SKM-1 treated with dmso at 0.1 percent for 144 hours (cell line): ENCODE results near the gene MAPK14.

Source experiments
- DNase-seq: peaks from one replicate; lab custom pipeline; 2025; ENCODE audit not compliant: unreplicated experiment; lab: John Stamatoyannopoulos, UW

MAPK14 gene

GRCh38 chr6:36099869-36100483, 72.4 kb downstream of the MAPK14 start:
- DNase-seq, result no peak

GRCh38 chr6:36101691-36102090, 74.1 kb downstream of the MAPK14 start:
- DNase-seq, result no peak

GRCh38 chr6:36102853-36103252, 75.2 kb downstream of the MAPK14 start:
- no peak for DNase-seq

DNA sequence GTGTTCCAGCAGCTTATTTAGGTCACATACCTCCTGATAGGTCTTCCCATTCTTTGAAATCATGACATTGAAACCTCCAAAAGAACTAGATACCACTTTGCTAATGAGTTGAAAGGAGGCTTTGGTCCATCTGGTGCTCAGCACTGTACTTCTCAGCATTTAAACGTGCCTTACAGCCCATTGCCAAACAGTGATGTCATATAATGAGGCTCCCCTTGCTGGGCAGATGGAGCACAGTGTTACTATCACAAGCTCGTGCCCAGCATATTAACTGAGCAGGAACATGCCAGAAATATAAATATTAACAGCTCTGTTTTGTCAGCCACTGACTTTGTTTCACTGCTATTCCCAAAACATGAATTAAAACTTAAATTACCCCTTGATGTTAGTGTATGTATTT, 77.2 kb downstream of the MAPK14 start:
- no peak for DNase-seq

DNA sequence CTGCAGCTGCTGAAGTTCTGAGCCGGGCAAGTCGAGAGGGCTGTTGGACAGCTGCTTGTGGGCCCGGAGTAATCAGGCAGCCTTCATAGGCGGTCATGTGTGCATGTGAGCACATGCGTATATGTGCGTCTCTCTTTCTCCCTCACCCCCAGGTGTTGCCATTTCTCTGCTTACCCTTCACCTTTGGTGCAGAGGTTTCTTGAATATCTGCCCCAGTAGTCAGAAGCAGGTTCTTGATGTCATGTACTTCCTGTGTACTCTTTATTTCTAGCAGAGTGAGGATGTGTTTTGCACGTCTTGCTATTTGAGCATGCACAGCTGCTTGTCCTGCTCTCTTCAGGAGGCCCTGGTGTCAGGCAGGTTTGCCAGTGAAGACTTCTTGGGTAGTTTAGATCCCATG, 81.5 kb downstream of the MAPK14 start:
- no peak for DNase-seq

GRCh38 chr6:36110050-36110449, 82.4 kb downstream of the MAPK14 start:
- no peak for DNase-seq

- DNase-seq, result no peak
Measured at GRCh38 chr6:36110863-36111262, 83.3 kb downstream of the MAPK14 start.

DNA sequence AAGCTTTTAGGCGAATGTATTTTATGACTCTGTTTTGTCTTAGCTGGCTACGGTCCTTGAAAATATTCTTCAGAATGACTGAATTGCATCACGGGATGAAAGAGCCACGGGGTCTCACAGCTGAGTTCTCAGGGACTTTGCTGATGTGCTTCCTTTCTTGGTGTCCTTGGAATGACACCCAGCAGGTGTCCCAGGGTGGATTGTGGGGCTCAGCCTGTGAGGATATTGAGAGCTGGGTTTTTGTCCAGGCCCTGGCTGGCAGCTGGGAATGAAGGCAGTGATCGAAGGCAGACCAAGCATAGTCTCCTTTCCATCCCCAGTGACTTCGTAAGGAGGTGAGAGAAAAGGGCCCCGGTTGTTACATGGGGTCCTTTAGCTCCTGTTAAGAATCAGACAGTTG, 83.9 kb downstream of the MAPK14 start:
- DNase-seq, result no peak

GRCh38 chr6:36113049-36113448, 85.4 kb downstream of the MAPK14 start:
- no peak for DNase-seq

DNA sequence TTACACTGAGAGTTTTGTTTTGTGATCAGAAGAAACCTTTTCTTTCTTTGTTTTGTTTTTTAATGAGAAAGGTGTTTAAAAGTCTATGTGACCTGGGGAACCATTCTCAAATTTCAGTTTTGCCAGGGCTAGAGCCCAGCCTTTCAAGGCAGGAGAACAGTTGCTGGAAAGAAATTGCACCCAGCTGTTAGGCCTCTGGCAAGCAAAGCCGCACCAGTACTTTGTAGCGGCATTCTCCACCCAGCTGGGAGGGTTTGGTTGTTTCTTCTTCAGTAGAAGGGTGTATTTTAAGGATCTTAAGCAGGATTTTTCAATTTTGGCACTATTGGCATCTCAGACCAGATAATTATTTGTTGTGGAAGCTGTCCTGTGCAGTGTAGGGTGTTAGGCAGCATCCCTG, 86.1 kb downstream of the MAPK14 start:
- DNase-seq, result no peak

GRCh38 chr6:36114798-36115408, 87.3 kb downstream of the MAPK14 start:
- DNase-seq, result peak; percentile 84

DNA sequence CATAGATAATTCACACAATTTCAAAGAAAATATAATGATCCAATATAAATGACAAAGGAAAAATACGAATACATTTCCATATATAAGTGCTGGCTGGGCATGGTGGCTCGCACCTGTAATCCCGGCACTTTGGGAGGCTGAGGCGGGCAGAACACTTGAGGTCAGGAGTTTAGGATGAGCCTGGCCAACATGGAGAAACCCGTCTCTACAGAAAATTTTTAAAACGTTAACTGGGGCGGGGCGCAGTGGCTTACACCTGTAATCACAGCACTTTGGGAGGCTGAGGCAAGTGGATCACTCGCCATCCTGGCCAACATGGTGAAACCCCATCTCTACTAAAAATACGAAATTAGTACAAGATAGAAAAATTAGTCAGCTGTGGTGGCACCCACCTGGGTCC, 87.8 kb downstream of the MAPK14 start:
- no peak for DNase-seq

GRCh38 chr6:36116066-36116864, 88.7 kb downstream of the MAPK14 start:
- DNase-seq, result no peak

GRCh38 chr6:36116943-36117342, 89.3 kb downstream of the MAPK14 start:
- no peak for DNase-seq

DNA sequence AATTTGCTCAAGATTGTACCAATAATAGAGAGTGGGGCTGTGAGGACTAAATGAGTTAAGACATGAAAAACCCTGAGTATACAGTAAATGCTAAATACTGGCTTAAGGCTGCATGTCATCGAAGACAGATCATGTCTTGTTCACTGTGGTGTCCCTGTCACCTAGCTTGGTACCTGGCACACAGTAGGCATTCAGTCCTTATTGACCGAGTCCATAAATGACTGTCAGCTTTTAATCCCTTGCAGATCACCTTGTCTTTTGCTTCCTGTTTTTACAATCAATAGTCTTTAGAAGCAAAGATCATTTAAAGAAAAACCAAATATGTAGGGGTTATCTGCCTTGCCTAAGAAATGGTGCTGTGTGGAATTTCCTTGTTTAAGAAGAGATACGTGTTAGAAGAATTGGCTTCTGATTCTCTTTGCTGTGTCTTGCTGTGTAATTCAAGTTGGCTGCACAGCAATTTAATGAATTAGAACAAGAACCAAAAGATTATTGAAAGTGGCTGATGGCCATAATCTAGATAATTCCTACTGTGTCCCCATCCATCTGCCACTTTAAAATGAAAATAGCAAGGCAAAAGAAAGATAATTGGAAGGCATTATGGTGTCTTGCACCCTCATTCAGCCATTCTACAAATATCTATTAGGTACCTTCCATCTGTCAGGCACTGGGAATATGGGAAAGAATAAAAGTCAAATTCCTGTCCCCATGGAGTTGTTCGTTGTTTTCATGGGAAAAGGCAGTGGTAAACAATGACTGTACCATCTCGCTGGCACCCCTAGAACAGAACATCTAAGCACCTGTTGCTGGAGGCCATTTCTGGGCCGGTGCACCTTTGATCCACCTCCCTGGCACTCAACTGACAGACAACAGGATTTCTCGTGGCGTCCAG, 90.3 kb downstream of the MAPK14 start:
- no peak for DNase-seq

DNA sequence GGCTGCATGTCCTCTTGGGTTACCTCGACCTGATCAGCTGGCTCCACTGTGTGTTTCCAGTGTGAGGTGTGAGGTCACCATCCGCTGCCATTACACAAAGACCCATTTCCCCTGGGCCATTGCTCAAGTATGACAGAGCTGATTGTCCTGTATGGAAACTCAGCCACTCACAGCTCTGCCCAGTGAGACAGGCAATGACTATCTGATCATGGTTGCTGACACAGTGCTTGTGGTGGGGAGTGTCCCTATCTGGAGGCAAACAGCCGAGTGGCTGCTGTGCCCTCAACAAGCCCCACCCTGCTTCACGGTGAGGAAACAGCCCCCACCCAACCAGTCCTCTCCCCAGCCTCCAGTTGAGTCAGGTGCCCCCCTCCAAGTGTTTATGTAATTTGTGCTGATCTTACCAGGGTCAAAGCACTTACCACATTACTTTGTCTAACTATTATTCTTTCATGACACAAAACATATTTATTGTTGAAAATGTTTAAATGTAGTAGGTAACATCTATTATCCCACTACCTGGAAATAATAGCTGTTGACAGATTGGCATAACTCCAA, 91.0 kb downstream of the MAPK14 start:
- peak; percentile 35 for DNase-seq

DNA sequence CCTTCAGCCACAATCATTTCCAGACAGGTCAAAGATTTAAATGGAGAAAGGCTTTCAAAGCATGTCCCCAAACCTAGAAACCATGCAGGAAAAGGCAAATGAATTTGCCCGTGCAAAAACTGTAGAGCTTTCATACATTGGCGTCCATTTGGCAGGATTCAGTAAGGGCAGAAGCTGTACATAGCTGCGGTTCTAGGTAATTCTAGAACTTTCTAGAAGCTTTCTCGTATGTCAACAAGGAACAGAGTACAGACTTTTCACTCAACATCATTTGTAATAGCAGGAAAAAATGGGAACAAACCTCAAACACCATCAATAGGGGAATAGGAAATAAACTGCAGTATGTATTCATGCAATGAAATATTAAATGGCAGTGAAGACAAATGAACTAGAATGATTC, 91.6 kb downstream of the MAPK14 start:
- no peak for DNase-seq

- no peak for DNase-seq
Measured at GRCh38 chr6:36120018-36120417, 92.4 kb downstream of the MAPK14 start.

DNA sequence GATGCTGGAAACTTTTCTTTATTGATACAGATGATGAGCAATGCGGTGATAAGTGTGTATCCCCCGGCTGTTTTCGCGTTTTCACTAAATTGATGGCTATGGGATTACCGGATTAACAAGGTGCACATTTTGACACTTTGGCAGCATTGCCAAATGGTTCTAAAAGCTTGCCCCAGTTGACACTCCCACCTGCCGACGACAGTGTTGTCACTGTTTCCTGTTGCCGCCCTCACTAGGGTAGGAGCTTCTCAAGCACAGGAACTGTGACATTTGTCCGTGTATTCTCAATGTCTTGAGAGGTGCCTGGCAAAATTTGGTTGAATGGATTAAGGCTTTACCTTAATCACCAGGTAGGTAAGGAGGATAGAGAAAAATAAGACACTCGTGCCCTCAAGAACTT, 92.9 kb downstream of the MAPK14 start:
- DNase-seq, result no peak

DNA sequence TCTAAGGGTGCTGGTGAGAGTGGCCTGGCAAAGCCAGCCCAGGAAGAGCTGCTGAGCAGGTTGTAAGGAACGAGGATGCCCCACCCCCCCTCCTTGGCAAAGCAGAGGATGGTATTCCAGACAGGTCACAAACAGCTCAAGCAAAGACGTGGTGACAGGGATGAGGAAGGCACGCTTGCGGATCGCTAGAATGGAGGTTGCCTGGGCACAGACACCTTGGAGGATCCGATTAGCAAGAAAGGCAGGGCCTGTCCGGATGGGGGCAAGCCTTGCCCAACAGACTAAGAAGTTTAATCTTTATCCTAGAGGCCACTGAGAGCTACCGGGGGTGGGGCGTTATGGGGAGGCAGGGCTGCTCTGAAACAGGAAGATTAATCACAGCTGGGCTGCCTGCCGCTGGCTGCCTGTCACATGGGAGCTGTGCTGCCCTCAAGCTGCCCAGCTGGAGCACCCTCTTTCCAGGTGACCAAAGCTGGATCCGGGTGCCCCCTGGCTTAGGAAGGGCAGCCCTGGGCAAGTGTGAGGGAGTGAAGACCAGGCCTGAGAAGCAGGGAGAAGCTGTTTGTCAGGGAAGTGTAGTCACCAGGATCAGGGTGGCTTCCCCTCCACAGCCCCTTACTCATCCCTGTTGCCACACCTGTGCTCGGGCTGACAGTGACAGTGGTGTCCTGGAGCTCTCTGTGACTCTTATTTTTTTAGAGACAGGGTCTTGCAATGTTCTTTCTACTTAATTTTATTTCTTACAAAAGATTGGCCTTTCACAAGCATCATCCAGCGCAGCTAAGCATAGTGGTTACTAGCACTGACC, 93.6 kb downstream of the MAPK14 start:
- peak; percentile 40 for DNase-seq
